NOMO-1 treated with dmso at 0.1 percent for 144 hours (cell line): Measurements from ENCODE around the gene CD226.
"Not testable (repeated sequence)": the region's sequence is repeated elsewhere in the genome, so short reads cannot be mapped to it uniquely, and the experiment has no call there.

Experiments
- DNase-seq: peaks from one replicate; lab custom pipeline; 2025; ENCODE audit not compliant: unreplicated experiment; lab: John Stamatoyannopoulos, UW

The CD226 gene

DNA sequence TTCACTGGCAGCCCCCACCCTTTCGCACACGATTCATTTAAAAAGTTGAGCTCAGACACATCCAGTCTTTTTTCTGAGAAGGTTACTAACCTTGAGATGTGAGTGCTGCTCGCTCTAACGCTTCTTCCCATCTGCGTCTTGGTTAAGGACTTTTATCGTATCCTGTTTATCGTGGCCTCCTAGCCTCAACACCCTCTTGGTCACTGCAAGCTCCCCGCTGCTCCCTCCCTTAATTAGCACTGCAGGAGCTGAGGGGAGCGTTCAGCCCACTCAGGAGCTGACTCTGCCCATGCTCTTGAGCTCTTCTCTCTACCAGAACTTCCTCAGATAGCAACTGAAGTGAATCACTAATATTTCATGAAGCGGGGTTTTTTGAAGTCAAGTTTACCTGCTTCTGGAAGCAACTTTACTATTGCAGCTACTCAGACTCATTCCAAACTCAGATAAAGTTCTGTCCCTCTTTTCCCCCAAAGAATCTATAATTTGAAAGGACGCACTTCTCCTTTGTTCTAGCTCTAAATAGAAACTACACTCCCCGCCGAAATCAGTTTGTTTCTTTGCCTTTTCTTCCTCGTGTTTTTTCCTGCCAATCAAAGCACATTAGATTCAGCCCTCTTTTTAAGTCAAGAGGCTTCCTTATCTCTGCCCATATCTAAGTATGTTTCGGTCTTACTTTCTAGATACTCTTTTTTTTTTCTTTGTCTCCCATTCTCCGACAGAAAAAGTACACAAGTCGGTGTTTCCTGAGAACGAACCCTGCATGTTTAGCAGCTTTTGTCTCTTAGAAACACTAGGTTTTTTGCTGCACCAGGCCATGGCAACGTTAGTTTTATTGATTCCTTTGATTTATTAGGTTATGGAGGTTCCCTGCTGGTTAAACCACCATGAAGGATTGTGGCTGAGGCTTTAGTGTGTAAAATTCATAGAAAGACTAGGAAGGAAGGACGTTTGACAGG, 9.3 kb upstream of the CD226 start:
- DNase-seq, result peak; percentile 20

DNA sequence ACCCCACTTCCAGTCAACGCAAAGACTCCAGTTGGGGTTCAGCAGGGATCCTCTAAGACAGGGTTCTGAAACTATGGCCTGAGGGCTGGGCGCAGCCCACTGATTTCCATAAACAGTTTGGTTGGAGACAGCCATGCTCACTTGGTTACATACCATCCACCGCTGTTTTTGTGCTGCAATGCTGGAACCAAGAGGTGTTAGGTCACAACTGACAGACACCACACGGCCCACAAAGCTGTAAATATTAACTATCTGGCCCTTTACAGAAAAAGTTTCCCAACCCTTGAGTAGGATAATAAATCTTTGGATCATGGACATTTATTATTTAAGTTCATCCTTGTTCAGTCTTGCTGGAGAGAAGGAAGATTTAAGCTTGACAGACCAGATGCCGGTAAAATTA, 8.4 kb upstream of the CD226 start:
- no peak for DNase-seq

DNA sequence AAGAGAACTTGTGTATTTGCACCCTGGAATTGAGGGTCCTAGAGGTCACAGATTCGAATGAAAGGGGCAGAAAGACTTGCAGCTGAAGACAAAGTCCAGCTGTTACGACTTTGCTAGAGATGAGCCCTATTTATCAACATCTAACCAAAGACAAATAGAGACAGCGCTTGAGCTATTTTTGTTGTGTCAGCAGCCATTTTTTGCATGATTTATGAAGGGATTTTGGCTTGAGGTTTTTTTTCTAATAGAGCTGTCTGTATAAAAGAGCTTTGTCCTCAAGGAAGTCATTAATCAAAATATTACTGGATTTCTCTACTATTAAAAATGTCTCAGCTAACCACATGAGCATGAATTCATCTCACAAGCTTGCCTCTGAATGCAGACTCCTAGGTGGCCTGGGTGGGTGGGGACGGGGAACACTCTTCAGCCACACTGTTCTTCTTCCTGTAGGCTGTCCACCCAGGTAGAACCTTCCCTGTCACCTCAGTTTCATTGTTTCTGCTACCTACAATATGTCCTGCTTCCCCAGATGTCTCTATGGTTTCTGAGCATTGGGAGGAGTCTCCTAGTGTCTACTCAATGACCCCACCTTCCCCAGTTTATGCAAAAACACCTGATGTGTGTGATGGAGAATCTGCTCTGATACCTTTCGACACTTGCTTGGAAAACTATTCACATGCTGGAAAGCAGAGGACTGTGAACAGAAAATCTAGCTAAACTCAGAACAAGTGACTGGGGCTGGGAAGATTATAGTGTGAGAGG, 7.2 kb upstream of the CD226 start:
- DNase-seq, result no peak

DNA sequence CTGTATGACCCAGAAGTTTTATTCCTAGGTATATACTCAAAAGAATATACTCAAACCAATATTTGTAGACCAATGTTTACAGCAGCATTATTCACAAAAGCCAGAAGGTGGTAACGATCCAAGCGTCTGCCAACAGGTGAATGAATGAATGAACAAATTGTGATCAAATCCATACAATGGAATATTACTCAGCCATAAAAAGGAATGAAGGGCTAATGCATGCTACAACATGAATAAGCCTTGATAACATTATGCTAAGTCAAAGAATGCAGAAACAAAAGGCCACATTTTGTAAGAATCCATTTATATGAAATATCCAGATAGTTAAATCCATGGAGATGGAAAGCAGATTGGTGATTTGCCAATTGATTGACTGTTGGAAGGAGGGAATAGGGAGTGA, 5.5 kb upstream of the CD226 start:
- no peak for DNase-seq

DNA sequence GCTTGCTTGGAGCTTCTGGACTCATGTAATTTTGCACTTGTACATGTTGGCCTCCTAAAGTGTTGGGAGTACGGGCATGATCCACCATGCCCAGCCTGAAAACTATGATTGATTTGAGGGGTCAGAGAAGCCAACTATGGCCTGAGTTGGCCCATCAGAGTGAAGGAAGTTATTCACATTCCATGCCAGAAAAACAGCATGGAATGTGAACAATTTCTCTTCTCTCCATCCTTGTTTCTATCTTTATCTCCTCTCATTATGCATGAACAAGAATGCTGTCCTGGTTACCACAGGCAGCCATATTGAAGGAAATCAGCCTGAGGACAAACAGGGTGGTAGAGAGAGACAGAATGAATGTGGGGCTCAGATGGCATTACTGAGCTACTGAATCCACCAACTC, 3.5 kb upstream of the CD226 start:
- no peak for DNase-seq

DNA sequence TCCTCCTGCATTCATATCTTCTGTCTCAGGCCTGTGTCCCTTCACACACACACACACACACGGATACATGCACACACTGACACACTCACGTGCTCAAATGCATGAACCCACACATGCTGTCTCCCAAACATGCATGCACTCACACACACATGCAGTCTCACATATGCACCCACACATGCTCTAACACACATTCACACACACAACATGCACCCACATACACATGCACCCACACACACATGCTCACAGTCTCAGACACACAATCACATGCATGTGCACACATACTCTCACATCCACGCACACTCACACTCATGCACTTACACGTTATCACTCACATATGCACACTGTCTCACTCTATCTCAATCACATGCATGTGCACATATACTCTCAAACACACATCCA, 1.9 kb upstream of the CD226 start:
- DNase-seq, result no peak

DNA sequence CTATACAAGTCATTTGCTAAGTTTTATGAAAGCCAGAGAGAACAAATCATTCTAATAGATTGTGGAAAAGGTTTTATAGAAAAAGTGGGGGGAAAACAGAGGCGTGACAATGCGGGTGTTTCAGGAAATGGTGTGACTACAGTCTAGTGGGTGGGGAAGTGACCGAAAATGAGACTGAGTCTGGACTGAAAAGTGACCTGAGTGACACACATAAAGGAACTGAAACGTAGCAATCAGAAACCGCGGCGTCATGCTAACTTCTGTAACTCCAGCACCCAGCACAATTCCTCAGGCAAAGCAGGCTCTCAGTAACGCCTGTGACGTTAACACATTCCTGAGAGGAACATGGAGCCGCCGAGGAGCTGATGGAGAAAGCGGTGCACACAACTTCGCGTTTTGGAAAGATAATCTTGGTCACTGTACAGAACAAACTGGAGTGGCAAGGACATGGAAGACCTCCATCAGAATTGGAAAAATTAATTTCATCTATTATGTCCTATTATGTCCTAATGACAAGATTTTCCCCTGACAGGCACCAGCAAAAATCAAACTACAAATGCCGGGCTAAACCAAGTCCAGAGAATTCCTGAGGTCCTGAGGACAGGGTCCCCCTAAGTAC, 1.4 kb upstream of the CD226 start:
- DNase-seq, result peak; percentile 78

DNA sequence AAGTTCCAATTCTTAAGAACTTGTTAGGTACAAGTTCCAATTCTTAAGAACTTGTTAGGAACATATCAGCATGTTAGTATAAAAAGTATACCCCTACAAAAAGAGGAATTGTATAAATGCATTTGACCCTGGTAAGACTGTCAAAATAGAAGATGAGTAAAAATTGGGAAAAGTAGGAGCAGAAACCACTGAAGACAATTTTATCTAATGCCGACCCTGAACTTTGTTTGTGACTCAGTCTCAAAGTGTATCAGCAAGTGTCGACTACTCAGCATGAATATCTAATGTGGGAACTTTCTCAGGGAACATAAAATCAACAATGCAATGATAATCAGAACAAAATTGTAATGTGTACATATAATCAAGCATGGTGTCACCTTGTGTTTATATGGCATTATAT, 583 bp upstream of the CD226 start:
- no peak for DNase-seq

DNA sequence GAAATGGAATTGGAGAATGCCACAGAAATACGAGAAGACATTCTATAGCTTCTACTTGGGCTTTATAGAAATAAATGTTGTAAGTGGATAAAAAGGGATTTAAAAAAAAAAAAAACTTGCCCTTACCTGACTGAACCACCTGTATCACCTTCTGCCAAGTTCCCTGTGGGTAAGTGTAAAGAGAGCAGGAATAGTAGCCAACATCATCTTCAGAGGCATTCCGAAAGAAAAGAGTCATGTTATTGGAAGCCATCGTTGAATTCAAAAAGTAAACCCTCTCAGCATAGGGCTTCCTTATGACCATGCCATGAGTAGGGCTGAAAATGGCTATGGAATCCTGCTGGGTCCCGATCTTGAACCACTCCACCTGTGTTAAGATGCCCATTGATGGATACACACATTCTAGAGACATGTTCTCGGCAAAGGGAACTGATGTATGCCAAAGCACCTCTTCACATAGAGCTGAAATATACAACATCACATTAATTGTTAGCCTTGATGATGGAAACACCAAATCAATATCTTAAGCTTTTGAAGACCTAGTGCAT, 991 bp downstream of the CD226 start:
- no peak for DNase-seq

DNA sequence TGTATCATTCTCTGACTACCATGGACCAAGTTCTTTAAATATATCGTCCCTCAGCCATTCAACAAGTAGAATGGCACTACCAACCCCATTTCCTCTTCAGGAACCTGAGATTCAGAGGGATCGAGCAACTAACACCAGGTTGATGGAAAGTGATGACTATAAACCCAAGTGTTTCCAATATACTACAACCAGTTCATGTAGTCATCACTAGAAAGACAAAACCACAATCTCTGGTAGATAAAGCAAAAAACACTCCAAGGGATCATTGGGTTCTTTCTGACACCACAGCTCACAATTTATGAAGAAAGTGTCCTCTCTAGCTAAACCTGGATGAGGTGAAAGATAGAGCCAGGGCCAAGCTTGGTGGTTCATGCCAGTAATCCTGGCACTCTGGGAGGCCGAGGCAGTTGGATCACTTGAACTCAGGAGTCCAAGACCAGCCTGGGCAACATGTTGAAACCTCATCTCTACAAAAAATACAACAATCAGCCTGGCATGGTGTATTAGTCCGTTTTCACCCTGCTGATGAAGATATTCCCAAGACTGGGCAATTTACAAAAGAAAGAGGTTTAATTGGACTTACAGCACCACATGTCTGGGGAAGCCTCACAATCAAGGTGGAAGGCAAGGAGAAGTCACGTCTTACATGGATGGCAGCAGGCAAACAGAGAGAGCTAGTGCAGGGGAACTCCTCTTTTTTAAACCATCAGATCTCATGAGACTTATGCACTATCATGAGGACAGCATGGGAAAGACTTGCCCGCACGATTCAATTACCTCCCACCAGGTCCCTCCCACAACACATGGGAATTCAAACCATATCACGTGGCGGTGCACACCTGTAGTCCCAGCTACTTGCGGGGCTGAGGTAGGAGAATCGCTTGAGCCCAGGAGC, 2.2 kb downstream of the CD226 start:
- DNase-seq, result no peak

DNA sequence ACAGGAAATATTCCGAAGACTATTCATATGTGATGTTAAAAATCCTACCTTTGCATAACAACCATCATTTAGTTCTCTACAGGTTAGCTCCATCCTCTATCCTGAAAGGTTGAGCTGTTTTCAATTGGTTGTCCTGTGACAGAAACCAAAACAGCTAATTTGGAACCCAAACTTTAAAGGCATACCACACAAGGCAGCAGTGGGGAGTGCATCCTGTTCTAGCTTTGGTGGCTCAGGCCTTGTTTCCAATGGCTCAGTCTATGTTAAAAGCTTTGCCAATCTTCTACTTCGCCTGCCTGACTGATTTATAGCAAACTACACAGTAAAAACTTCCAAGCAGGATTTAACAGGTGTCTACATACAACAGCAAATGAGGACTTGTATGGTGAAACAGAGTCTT, 3.2 kb downstream of the CD226 start:
- DNase-seq, result no peak

DNA sequence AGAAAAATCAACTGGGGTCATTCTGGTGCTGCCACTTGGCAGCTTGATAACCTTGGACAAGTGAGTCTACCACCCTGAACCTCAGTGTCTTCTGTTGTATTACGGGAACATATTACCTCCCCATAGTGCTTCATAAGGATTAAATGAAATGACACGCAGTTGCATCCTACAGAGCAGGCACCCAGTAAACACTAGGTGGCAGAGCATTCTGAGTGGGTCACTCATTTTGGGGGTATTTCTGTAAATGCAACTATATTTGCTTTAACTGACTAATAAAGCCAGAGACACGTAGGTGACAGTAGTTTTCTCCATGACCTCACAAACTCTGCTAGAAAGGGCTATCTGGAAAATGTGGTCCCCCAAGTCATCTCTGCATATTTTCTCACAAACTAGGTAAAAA, 4.7 kb downstream of the CD226 start:
- no peak for DNase-seq

DNA sequence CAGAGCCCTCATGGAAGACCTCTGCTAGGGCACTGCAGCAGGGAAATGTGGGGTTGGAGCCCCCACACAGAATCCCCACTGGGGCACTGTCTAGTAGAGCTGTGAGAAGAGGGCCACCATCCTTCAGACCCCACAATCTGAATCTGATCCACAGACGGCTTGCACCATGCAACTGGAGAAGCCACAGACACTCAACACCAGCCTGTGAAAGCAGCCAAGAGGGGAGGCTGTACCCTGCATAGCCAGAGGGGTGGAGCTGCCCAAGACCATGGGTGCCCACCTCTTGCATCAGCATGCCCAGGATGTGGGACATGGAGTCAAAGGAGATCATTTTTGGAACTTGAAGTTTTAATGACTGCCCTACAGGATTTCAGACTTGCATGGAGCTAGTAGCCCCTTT, 6.5 kb downstream of the CD226 start:
- no peak for DNase-seq

DNA sequence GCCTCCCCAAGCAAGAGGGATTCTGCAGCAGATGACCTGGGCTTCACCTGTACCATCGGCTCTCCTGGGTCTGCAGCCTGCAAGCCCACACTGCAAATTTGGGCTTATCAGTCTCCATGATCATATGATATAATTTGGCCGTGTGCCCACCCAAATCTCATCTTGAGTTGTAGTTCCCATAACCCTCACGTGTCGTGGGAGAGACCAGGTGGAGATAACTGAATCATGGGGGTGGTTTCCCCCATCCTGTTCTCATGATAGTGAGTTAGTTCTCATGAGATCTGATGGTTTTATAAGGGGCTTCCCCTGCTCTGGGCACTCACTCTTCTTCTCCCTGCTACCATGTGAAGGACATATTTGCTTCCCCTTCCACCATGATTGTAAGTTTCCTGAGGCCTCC, 7.9 kb downstream of the CD226 start:
- not testable (repeated sequence) for DNase-seq

DNA sequence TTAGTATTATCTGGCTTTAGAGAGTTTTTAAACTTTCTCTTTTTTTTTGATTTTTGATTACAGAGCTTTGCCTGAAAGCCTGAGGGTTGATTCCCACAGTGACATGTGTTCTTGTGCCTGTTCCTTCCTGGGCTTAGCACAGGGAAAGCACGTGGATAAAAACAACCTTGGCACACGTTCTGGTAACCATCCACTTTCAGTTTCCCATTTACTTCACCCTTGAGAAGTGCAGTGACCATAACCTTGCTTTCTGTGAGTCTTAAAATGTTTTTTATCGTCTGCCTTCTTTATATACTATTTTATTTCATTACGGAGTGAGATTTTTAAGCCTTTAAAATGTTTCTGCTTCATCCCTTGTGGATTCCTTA, 11.5 kb downstream of the CD226 start:
- no peak for DNase-seq

DNA sequence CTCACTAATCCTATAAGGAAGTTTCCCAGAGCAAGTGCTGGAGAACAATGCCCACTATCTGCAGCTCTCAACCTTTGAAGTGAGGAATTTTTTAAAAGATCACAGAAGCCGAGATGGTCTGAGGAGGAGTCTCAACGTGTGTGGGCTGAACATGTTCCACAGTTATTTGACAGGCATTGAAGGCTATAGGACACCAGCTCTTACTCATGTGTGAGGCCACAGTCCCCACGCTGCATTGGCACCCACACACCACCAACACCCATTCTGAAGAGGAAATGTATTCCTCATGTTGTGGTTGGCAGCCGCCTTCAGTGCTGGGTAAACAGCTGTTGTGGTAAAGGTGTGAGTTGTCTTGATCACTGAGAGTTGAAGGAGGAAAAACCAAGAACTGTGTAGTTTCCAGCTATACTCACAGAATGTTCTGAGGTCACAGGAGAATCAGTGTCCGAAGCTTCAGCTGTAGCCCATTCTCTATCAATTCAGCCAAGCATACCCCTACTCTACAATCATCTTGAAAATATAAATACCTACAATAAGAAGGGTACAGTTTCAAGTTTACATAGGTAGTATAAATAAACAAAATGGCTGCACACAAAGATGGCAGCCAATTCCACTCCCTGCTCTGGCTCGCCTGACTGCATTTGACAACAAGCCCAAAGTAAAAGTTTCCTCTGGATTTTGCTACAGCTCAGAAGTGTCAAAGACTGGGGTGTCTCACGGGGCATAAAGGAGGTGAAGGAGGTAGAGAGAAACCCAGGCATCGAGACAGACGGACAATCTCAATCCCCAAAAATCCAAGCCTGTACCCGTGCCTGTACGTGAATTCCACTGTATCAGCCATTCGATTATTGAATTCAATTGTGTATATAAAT, 12.1 kb downstream of the CD226 start:
- DNase-seq, result no peak

DNA sequence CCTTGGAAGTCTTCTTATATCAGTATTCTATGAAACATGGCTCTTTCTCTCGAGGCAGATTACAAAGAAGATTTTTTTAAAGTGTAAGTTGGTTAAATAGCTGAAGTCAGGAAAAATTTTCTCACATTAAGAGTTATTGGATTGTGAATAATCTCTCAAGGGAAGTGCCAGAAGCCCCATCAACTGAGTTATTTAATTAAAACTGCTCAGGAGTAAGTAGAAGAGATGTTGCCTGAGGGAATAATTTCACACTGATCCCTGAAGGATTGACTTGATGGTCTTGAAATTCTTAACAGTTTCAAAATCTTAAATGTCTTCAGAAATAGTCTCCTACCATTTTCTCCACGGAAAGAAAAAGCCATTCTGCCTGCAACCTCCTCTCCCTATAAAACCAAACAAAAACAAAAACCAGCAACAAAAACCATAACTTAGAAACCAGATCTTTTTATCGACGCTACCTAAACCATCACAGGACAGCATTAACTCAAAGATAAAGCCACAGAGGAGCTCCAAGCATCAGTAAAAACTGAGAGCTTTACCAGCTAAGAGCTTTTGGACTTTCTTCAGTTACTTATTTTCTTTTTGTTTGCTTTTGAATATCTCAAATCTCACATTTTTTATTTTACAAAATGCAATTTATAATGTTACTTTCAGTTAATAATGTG, 12.9 kb downstream of the CD226 start:
- no peak for DNase-seq

DNA sequence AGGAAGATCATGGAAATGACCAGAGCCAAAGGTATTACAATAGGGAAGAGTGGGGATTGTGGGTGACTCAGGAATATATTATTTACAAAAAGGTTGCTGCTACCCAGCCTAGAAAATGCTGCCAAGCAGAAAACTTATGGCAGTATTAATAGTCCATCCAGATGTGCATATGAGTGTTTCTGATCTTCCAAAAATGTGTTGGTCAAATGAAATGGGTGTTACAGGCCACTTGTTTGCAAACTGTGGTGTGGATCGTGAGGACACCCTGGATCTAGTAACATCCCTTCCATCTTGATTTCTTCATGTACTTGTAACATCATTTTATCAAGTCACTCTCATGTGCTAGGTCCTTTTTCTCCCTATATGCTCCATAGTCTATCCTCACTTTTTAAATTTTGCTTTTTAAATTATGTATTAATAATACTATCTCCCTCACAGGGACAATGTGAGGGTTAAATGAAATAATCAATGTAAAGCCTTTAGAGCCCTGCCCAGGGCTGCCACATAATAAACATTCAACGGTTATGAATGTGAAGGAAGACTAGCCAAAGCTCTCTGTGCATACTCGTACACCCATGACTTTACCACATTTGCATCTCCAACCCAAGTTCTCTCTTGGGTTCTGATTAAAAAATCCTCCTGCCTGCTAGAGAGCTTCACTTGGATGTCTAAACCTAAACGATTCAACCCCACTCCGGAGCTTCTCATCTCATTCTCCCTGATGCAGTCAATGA, 18.5 kb downstream of the CD226 start:
- no peak for DNase-seq
